ENCODE results near the gene SLC16A3. TPM values are rescaled to one million over a fixed set of nuclear protein-coding genes. Genes with fewer than 3 reads are reported as not detected.

Gene SLC16A3
- total and polyA plus RNA-seq, 2 of the 8 experiments (the other 6 are each of a cell fraction or from before 2014, with no cell fraction given), result 3.8 to 8.7 TPM

DNA sequence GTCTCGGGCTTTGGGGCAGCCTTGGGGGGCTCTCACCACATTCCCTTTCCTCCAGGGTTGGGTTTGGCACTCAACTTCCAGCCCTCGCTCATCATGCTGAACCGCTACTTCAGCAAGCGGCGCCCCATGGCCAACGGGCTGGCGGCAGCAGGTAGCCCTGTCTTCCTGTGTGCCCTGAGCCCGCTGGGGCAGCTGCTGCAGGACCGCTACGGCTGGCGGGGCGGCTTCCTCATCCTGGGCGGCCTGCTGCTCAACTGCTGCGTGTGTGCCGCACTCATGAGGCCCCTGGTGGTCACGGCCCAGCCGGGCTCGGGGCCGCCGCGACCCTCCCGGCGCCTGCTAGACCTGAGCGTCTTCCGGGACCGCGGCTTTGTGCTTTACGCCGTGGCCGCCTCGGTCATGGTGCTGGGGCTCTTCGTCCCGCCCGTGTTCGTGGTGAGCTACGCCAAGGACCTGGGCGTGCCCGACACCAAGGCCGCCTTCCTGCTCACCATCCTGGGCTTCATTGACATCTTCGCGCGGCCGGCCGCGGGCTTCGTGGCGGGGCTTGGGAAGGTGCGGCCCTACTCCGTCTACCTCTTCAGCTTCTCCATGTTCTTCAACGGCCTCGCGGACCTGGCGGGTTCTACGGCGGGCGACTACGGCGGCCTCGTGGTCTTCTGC is 8.4 kb downstream of the SLC16A3 start:
- Histone ChIP-seq H3K79me1 (ENCODE audit: low read depth, low read length) (no peaks in the 10 kb centered on the region; the same call in 1 of the 2 replicates), H3K23me2 (ENCODE audit: low read depth, low read length) (no peaks in the 10 kb centered on the region; the same call in 1 of the 2 replicates), H3K4ac (replicated peaks; ENCODE audit: insufficient read length, low read depth, low read length) (no peak overlapping the region), H4K20me1 (replicated peaks in 1 of 2; ENCODE audit: control insufficient read depth in 1 of 2, insufficient read depth in 2 of 2, low read length in 2 of 2) (peaks cover 12 to 20% of the 10 kb centered on the region in 2 experiments), H3K56ac (replicated peaks; ENCODE audit: insufficient read length, low read depth, low read length) (no peak overlapping the region), H2BK120ac (replicated peaks; ENCODE audit: low read depth, low read length) (no peak overlapping the region), H2AK5ac (ENCODE audit: low read depth, low read length) (no peak overlapping the region), H2BK12ac (ENCODE audit: low read depth, low read length) (no peak overlapping the region), H3K4me1 (replicated peaks in 1 of 4; ENCODE audit: control insufficient read depth in 3 of 4, insufficient read depth in 4 of 4, low read length in 3 of 4) (peaks cover 0 to 8% (median 2%) of the 10 kb centered on the region in 4 experiments; a peak in 5 of 7 replicates), H3K27ac (ENCODE audit: low read depth, low read length) (no peak overlapping the region), H3K9ac (replicated peaks in 1 of 4; ENCODE audit: extremely low read depth in 1 of 4, low read depth in 3 of 4, low read length in 3 of 4) (no peak overlapping the region), H2BK15ac (ENCODE audit: low read length) (no peak overlapping the region), H3K23ac (ENCODE audit: insufficient read length) (no peak overlapping the region), H4K8ac (ENCODE audit: extremely low read depth, insufficient read depth, low read length) (peak overlapping the region; percentile 38; the same call in 1 of the 2 replicates), H2AFZ (ENCODE audit: low read length) (no peak overlapping the region), H3K36me3 (ENCODE audit: control insufficient read depth in 2 of 4, insufficient read depth in 4 of 4, low read length in 3 of 4) (peaks cover 0 to 12% (median under 1%) of the 10 kb centered on the region in 4 experiments; a peak in 3 of 8 replicates), H2BK5ac (ENCODE audit: low read depth, low read length) (no peak overlapping the region), H2BK20ac (ENCODE audit: low read length) (no peak overlapping the region), H4K5ac (ENCODE audit: insufficient read length, low read depth, low read length) (no peak overlapping the region), H3K4me2 (ENCODE audit: insufficient read depth in 1 of 2, low read depth in 2 of 2, low read length in 2 of 2) (no peak overlapping the region), H3K18ac (ENCODE audit: extremely low read depth, low read length) (no peak overlapping the region), H4K91ac (replicated peaks; ENCODE audit: insufficient read length, low read length) (no peak overlapping the region), H3K14ac (ENCODE audit: insufficient read length) (no peak overlapping the region), H3K27me3 (replicated peaks in 1 of 4; ENCODE audit: control insufficient read depth in 3 of 4, extremely low read depth in 1 of 4, insufficient read depth in 3 of 4, low read length in 3 of 4) (peaks cover 0 to 8% (median 5%) of the 10 kb centered on the region in 4 experiments; a peak in 4 of 7 replicates), H3K9me3 (ENCODE audit: insufficient read depth in 2 of 2, low read depth in 1 of 2, low read length in 1 of 2) (no peaks in the 10 kb centered on the region), H3K4me3 (ENCODE audit: extremely low read depth in 1 of 4, insufficient read depth in 2 of 4, low read depth in 3 of 4, low read length in 4 of 4) (no peak overlapping the region), H3K79me2 (ENCODE audit: control insufficient read depth in 1 of 2, insufficient read depth in 2 of 2, low read length in 2 of 2) (no peaks in the 10 kb centered on the region)
- DNase-seq (ENCODE audit: low read depth in 1 of 2, low spot score in 2 of 2) (peak in 1 of 2 experiments; percentile 57), FAIRE-seq (no peak)
- POLR2A ChIA-PET (ENCODE audit: partially characterized antibody), result interaction anchor here (0.8 to 3.1 kb wide), 10 partner anchors 9 to 55 kb away, joined by 3 to 10 read pairs (median 4); partner anchors contain the start of genes CCDC57 and CSNK1D
- CTCF ChIA-PET (ENCODE audit: partially characterized antibody), result interaction anchor here (0.6 to 2.9 kb wide), 22 partner anchors 7 to 312 kb away, joined by 3 to 10 read pairs (median 3); no protein-coding TSS in a partner anchor
- 91% methylated on average over 59 of the region's 59 CpGs; no CpG with 5 or more reads in 1 of the 2 experiments for WGBS, 2 experiments (ENCODE audit: extremely low coverage in 1 of 2, insufficient coverage in 1 of 2, insufficient read length in 1 of 2, insufficient replicate concordance in 2 of 2, low coverage in 1 of 2, low lambda C conversion rate in 2 of 2, missing lambda C conversion rate in 1 of 2)
- no peak for TF ChIP-seq EGR1 (IDR thresholded peaks at IDR 0.05; ENCODE audit: borderline replicate concordance, low read depth, low read length)
- peak; percentile 65; the same call in 1 of the 2 replicates for TF ChIP-seq GABPA (IDR thresholded peaks at IDR 0.05; ENCODE audit: borderline replicate concordance, insufficient read depth, low read length)
- no peak for TF ChIP-seq CBX8 (IDR thresholded peaks at IDR 0.05; ENCODE audit: borderline replicate concordance, low read depth, low read length)

Measured in H1 (cell line).